BLaER1 (cell line): ENCODE measurements around the gene PLXDC2.

Experiments used
- H3K27ac ChIP-seq: shearing (Covaris generic); formaldehyde crosslinking; 2 replicates; pipeline ENCODE4 v1.8.1; 2022
- H3K27me3 ChIP-seq: shearing (Covaris generic); formaldehyde crosslinking; 2 replicates; pipeline ENCODE4 v1.8.1; 2022
- H3K36me3 ChIP-seq: shearing (Covaris generic); formaldehyde crosslinking; 2 replicates; pipeline ENCODE4 v1.8.1; 2022
- H3K4me1 ChIP-seq: shearing (Covaris generic); formaldehyde crosslinking; 2 replicates; pipeline ENCODE4 v1.8.1; 2022
- H3K4me2 ChIP-seq: shearing (Covaris generic); formaldehyde crosslinking; 2 replicates; pipeline ENCODE4 v1.8.1; 2022
- H3K4me3 ChIP-seq: shearing (Covaris generic); formaldehyde crosslinking; 2 replicates; pipeline ENCODE4 v1.8.1; 2022
- H3K9ac ChIP-seq: shearing (Covaris generic); formaldehyde crosslinking; 2 replicates; pipeline ENCODE4 v1.8.1; 2022
- H3K9me3 ChIP-seq: shearing (Covaris generic); formaldehyde crosslinking; 2 replicates; pipeline ENCODE4 v1.8.1; 2022
- H4K20me1 ChIP-seq: shearing (Covaris generic); formaldehyde crosslinking; 2 replicates; pipeline ENCODE4 v1.8.1; 2022
- Cebpa-rat ChIP-seq: shearing (Covaris generic); IDR thresholded peaks from 2 replicates; pipeline ENCODE4 v1.8.1; 2022

The PLXDC2 gene

DNA sequence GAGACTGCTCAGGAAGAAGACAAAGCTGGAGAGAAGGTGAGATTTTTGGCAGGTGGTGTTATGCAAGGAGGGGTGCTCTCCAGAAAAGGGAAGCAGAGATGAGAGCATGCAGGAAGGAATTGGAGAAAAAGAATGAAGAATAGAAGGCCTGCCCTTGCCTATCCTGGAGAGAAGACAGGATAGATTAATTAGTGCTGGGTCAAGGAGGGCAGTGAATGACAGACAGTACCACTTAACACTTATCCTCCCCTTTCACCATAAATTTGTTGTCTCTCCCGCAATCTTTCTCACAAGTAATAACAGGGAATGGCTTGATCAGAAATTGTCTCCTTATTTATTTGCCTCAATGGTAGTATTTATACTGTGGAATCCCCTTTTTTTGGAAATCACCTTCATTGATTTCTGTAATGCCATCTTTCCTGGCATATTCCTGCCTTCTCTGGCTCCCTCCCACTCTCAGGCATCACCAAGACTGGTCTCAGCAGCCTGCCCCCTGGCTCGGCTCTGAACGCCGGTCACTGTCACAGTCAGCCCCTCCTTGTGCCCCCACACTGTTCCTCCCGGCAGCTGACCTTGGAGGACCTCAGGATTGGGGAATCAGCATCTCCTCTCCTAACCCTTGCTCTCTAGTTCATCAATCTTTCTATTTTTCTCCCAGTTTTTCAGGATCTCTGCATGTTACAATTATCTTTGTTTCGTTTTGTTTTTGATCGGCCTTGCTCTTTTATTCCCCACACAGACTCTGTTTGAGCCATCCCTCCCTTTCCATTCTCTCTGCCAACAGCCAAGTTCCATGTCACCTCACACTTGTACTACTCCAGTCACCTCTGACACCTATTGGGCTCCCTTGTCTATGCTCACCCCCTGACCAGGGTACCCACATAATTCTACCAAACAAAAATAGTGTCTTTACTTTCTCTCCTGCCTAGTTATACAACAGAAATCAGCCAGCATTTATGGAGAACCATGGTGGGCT, 294.2 kb downstream of the PLXDC2 start:
- Histone ChIP-seq H3K36me3 (no peaks in the 10 kb centered on the region), H3K27ac (no peak overlapping the region), H3K9ac (no peak overlapping the region), H3K4me3 (no peak overlapping the region), H3K9me3 (no peaks in the 10 kb centered on the region), H3K4me2 (no peak overlapping the region), H3K27me3 (no peaks in the 10 kb centered on the region), H3K4me1 (no peaks in the 10 kb centered on the region), H4K20me1 (no peaks in the 10 kb centered on the region)
- no peak for TF ChIP-seq Cebpa-rat

- Histone ChIP-seq H3K27ac (no peak overlapping the region), H3K9me3 (no peaks in the 10 kb centered on the region), H3K4me2 (no peak overlapping the region), H3K27me3 (no peaks in the 10 kb centered on the region), H4K20me1 (no peaks in the 10 kb centered on the region), H3K36me3 (no peaks in the 10 kb centered on the region), H3K4me3 (no peak overlapping the region), H3K9ac (no peak overlapping the region), H3K4me1 (no peaks in the 10 kb centered on the region)
- TF ChIP-seq Cebpa-rat, result no peak
These were observed 297.9 kb downstream of the PLXDC2 start for GRCh38 chr10:20114179-20114578.

DNA sequence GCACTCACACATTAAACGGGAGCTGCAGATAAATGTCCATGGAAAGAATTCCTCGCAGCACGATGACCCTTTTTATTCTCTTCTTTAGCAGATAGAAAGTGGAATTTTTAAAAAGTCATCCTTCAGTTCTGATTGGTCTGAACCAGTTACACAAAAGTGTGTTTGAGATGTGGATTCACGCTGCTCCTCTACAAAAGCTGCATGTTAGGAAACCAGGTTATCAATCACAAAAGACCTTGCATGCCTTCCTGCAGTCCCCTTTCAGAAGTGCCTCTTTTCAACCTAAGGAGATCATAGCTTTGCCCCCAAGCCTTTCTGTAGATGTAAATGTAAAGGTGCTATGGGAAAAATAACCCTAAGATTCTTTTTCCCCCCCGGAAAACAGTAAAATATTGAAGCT, 299.7 kb downstream of the PLXDC2 start:
- Histone ChIP-seq H3K9me3 (no peaks in the 10 kb centered on the region), H3K27me3 (no peaks in the 10 kb centered on the region), H3K36me3 (no peaks in the 10 kb centered on the region), H4K20me1 (no peaks in the 10 kb centered on the region), H3K4me2 (no peak overlapping the region), H3K27ac (no peak overlapping the region), H3K4me1 (no peaks in the 10 kb centered on the region), H3K9ac (no peak overlapping the region), H3K4me3 (no peak overlapping the region)
- TF ChIP-seq Cebpa-rat, result no peak

DNA sequence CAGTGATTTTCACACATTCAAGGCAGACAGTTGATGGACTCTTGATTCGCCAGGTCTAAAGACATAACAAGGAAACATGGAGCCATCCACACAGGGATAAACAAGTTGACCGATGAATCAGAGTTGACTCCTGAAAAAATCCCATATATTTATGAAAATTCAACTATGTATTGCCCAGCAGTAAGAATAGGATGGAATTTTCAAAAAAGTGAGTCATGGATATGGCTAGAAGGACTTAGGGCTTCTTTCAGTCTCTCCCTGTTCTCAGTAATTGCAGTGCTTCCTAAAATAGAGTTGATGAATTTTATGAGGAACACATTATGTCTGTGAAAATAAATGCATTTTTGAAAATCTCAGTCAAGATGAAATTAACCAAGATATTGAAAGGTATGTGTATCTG, 301.2 kb downstream of the PLXDC2 start:
- Histone ChIP-seq H3K27ac (no peak overlapping the region), H3K9me3 (no peaks in the 10 kb centered on the region), H3K4me1 (no peaks in the 10 kb centered on the region), H3K4me2 (no peak overlapping the region), H3K9ac (no peak overlapping the region), H3K36me3 (no peaks in the 10 kb centered on the region), H3K4me3 (no peak overlapping the region), H3K27me3 (no peaks in the 10 kb centered on the region), H4K20me1 (no peaks in the 10 kb centered on the region)
- no peak for TF ChIP-seq Cebpa-rat

DNA sequence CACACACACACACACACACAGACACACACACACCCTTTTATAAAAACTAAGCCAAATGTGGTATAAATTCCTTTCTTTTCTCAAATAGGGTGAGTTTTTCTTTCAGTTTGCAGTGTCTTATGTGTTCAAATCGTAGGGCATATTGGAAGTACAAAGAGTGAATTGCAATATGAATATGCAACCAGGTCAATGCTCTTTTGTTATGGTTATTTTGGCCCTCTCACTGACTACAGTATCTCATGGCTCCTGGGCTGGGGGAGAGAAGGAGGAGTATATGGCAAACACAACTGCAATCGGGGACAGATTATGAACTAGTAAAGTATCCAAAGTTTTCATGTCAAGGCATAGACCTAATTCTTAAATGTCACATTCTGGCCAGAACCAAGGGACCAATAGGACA, 301.9 kb downstream of the PLXDC2 start:
- Histone ChIP-seq H3K36me3 (no peaks in the 10 kb centered on the region), H3K4me1 (no peaks in the 10 kb centered on the region), H3K4me3 (no peak overlapping the region), H4K20me1 (no peaks in the 10 kb centered on the region), H3K4me2 (no peak overlapping the region), H3K27ac (no peak overlapping the region), H3K9me3 (no peaks in the 10 kb centered on the region), H3K9ac (no peak overlapping the region), H3K27me3 (no peaks in the 10 kb centered on the region)
- TF ChIP-seq Cebpa-rat, result no peak

GRCh38 chr10:20128811-20129210, 312.6 kb downstream of the PLXDC2 start:
- no peaks in the 10 kb centered on the region for H3K36me3 ChIP-seq
- H3K4me3 ChIP-seq, result no peak overlapping the region
- H3K4me2 ChIP-seq, result no peak overlapping the region
- no peaks in the 10 kb centered on the region for H4K20me1 ChIP-seq
- H3K27ac ChIP-seq, result no peak overlapping the region
- no peak for TF ChIP-seq Cebpa-rat
- H3K4me1 ChIP-seq, result no peaks in the 10 kb centered on the region
- peaks cover 7% of the 10 kb centered on the region for H3K9me3 ChIP-seq
- no peak overlapping the region for H3K9ac ChIP-seq
- no peaks in the 10 kb centered on the region for H3K27me3 ChIP-seq

DNA sequence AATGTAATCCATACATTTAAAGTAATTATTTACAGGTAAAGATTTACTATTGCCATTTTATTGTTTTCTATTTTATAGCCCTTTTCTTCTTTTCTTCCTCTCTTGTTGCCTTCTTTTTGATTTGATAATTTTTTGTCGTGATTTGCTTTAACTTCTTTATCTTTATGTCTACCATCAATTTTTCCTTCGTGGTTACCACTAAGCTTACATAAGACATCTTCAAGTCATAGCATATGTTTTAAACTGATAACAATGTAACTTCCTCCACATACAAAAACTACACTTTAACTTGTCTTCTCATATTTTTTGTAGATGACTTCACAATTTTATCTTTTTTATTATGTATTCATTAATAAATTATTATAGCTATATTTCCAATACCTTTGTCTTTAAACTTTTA, 316.6 kb downstream of the PLXDC2 start:
- Histone ChIP-seq H3K4me3 (no peak overlapping the region), H3K4me1 (no peaks in the 10 kb centered on the region), H3K27ac (no peak overlapping the region), H3K36me3 (0 out of 2 replicates have a peak, but pooled peaks cover 5% of the 10 kb centered on the region), H3K9me3 (peaks cover 18% of the 10 kb centered on the region), H3K4me2 (no peak overlapping the region), H3K9ac (no peak overlapping the region), H4K20me1 (no peaks in the 10 kb centered on the region), H3K27me3 (no peaks in the 10 kb centered on the region)
- TF ChIP-seq Cebpa-rat, result no peak

DNA sequence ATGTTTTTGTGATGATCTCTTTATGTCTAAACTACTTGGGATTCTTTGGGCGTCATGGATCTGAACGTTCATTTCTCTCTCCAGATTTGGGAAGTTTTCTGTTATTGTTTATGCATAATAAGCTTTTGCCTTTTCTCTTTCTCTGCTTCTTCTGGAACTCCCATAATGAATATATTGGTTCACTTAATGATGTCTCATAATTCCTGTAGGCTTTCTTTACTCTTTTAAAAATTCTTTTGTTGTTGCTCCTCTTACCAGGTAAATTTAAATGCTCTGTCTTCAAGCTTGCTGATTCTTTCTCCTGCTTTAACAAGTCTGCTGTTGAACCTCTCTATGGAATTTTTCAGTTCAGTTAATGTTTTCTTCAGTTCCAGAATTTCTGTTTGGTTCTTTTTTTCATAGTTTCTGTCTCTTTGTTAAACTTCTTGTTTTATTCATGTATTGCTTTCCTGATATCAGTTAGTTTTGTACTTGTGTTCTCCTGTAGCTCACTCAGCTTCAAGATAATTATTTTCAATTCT, 317.5 kb downstream of the PLXDC2 start:
- 0 out of 2 replicates have a peak, but pooled peaks cover 5% of the 10 kb centered on the region for H3K36me3 ChIP-seq
- H3K9ac ChIP-seq, result no peak overlapping the region
- no peak overlapping the region for H3K4me3 ChIP-seq
- H3K27me3 ChIP-seq, result no peaks in the 10 kb centered on the region
- no peak overlapping the region for H3K4me2 ChIP-seq
- H3K27ac ChIP-seq, result no peak overlapping the region
- no peaks in the 10 kb centered on the region for H4K20me1 ChIP-seq
- no peak for TF ChIP-seq Cebpa-rat
- H3K9me3 ChIP-seq, result peaks cover 18% of the 10 kb centered on the region
- H3K4me1 ChIP-seq, result no peaks in the 10 kb centered on the region

- H3K36me3 ChIP-seq, result no peaks in the 10 kb centered on the region
- H3K9ac ChIP-seq, result no peak overlapping the region
- no peaks in the 10 kb centered on the region for H3K4me1 ChIP-seq
- no peak overlapping the region for H3K27ac ChIP-seq
- TF ChIP-seq Cebpa-rat, result no peak
- H3K4me3 ChIP-seq, result no peak overlapping the region
- H4K20me1 ChIP-seq, result no peaks in the 10 kb centered on the region
- H3K4me2 ChIP-seq, result no peak overlapping the region
- no peaks in the 10 kb centered on the region for H3K27me3 ChIP-seq
- no peaks in the 10 kb centered on the region for H3K9me3 ChIP-seq
These were observed 326.1 kb downstream of the PLXDC2 start for GRCh38 chr10:20142311-20142710.

DNA sequence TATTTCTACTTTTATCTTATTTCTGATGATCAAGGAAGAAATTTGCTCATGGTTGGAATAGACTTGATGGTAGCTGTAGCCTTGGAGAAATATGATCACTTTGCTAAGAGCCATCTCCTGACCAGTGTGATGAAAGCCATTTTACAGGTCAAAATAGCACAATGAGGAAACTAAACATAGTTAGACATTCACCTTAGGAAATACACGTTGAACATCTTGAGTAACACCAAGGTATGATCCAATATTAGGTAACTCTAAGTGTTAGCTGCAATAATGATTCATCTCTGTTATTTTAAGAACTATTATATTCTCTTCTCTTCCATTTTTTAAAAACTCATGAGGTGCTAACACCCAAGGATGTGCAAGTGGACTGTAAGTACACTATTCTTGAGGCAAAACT, 328.0 kb downstream of the PLXDC2 start:
- Histone ChIP-seq H3K27ac (no peak overlapping the region), H3K4me1 (no peaks in the 10 kb centered on the region), H3K27me3 (no peaks in the 10 kb centered on the region), H3K9me3 (no peaks in the 10 kb centered on the region), H4K20me1 (no peaks in the 10 kb centered on the region), H3K9ac (no peak overlapping the region), H3K36me3 (no peaks in the 10 kb centered on the region), H3K4me2 (no peak overlapping the region), H3K4me3 (no peak overlapping the region)
- no peak for TF ChIP-seq Cebpa-rat
